GM06990 (cell line): Measurements from ENCODE around the gene TRPM2.

Source experiments
- DNase-seq: peaks from one replicate; pipeline ENCODE4 v3.0.0-alpha.2; 2011; ENCODE audit not compliant: insufficient read length; ENCODE audit errors: extremely low read depth
- H3K27me3 ChIP-seq: replicated peaks from 2 replicates; pipeline ENCODE4 v1.6.0; 2011; ENCODE audit warnings: low read length; ENCODE audit not compliant: control insufficient read depth, insufficient read depth
- H3K36me3 ChIP-seq: 2 replicates; pipeline ENCODE4 v1.5.1; 2011; ENCODE audit warnings: low read length; ENCODE audit not compliant: control insufficient read depth, insufficient read depth
- H3K4me3 ChIP-seq: replicated peaks from 2 replicates; pipeline ENCODE4 v1.5.1; 2011; ENCODE audit warnings: low read depth, mild to moderate bottlenecking, control low read depth, low read length
- TF ChIP-seq, protein P1 (sequence below): IDR thresholded peaks from 2 replicates; pipeline ENCODE4 v1.5.1; 2011; ENCODE audit warnings: low read length, control low read depth, mild to moderate bottlenecking, inconsistent platforms; ENCODE audit not compliant: insufficient read depth, poor library complexity, severe bottlenecking

The TRPM2 gene

DNA sequence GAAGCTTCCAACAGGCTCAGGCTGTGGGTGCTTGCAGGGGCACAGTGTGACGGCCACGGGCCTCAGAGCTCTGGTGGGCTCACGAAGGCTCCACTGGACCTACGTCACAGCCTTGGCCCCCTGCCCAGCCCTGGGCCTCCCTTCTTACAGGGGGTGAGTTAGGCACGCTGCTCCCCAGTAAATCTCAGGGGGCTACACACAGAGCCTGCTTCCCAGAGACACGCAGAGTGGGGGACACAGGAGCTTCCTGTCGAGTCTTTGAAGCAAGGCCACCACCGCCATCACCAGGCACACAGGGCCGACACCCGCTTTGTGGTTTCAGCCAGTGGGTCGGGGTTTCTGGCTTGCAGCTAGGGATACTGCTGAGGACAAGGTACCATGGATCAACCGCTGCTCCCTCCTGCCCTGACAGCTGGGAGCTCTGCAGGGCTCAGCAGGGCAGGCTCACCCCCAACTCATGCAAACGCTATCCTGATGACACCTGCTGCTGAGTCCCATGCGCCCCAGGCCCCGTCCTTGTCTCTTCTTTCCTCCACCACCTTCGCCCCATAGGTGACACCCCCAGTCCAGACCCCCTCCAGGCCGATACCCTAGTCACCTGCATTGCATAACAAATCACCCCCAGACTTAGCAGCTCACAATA is 8.8 kb upstream of the TRPM2 start:
- TF ChIP-seq, protein P1, sequence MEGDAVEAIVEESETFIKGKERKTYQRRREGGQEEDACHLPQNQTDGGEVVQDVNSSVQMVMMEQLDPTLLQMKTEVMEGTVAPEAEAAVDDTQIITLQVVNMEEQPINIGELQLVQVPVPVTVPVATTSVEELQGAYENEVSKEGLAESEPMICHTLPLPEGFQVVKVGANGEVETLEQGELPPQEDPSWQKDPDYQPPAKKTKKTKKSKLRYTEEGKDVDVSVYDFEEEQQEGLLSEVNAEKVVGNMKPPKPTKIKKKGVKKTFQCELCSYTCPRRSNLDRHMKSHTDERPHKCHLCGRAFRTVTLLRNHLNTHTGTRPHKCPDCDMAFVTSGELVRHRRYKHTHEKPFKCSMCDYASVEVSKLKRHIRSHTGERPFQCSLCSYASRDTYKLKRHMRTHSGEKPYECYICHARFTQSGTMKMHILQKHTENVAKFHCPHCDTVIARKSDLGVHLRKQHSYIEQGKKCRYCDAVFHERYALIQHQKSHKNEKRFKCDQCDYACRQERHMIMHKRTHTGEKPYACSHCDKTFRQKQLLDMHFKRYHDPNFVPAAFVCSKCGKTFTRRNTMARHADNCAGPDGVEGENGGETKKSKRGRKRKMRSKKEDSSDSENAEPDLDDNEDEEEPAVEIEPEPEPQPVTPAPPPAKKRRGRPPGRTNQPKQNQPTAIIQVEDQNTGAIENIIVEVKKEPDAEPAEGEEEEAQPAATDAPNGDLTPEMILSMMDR: no peak
- no peak for DNase-seq
- Histone ChIP-seq H3K27me3 (no peaks in the 10 kb centered on the region), H3K4me3 (no peak overlapping the region), H3K36me3 (no peaks in the 10 kb centered on the region)

DNA sequence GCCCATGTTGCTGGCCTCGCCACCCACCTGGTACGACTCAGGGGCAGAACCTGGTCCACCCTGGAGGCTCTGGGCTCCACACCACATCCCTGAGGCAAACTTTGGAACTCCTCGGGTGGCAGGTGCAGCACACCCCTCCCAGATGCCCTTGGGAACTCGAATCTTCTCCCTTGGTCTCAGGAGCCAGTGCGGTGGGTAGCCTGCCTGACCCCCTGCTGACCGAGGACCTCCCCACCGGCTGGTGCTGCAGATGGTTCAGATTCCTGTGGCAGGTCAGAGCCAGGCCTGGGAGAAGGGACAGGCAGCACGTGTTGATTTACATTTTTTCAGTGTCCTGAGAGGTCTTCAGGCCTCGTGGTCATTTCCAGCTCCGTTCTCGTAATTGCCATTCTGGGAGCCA is 7.9 kb upstream of the TRPM2 start:
- Histone ChIP-seq H3K4me3 (no peak overlapping the region), H3K27me3 (no peaks in the 10 kb centered on the region), H3K36me3 (no peaks in the 10 kb centered on the region)
- no peak for DNase-seq
- TF ChIP-seq, protein P1: no peak

DNA sequence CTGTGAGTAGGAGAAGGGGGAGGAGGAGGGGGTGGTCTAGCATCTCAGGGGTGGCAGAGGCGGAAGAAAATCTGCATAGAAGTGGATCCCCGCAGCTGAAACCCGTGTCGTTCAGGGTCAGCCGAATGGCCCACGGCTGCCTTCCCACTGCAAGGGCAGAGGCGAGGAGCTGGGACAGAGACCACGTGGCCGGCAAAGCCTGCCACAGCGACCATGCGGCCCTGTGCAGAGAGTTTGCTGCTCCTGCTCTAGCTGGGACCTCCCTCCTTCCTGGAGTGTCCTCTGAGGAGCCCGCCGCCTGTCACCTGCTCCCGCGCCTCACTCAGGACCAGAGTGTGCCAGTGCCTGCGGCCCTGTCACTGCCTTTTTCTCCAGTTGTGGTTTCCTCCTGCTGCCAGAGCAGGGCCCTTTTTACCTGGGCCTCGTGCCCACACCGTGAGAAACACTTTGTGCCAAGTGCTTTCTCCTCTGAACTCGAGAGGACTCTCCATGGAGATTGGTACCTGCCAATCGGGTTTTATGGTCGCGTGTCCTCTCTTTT is 5.4 kb upstream of the TRPM2 start:
- TF ChIP-seq, protein P1: no peak
- no peak for DNase-seq
- Histone ChIP-seq H3K27me3 (no peaks in the 10 kb centered on the region), H3K4me3 (no peak overlapping the region), H3K36me3 (no peaks in the 10 kb centered on the region)

DNA sequence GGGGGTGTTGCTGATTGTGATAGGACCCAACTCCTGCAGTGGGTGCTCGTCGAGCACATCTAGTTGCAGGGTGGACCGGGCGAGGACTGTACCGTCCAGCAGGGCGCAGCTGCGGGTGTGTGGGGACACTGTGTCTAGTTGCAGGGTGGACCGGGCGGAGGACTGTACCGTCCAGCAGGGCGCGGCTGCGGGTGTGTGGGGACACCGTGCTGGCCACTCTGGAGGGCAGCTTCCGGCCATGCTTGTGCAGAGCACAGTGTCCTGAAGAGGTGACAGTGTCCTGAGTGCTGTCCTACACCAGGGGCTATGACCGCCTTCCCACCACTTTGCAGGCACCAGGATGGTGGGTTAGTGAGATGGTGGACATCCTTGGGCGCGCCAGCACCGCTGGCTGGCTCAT is 4.6 kb upstream of the TRPM2 start:
- Histone ChIP-seq H3K36me3 (no peaks in the 10 kb centered on the region), H3K27me3 (no peaks in the 10 kb centered on the region), H3K4me3 (no peak overlapping the region)
- TF ChIP-seq, protein P1: no peak
- no peak for DNase-seq

DNA sequence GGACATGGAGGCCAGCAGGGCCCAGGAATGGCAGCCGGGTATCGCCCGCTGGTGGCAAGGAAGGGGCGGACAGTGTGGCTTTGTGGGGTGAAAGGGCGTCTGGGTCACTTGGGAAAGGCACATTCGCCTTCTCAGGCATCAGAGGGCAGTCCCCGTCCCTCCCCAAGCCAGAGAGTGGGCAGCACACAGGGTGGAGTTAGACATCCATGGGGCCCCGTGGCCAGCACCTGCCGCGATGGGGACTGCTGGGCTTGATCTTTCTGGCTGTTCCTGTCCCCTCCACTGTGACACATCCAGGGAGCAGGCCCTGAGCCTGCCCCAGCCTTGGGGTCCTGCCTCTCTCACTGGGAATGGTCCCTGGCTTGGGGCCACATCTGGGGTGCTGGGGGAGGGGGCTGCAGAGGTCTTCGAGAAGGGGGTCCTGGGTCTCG is 4.0 kb upstream of the TRPM2 start:
- H3K4me3 ChIP-seq: no peak overlapping the region
- no peaks in the 10 kb centered on the region for H3K27me3 ChIP-seq
- H3K36me3 ChIP-seq: no peaks in the 10 kb centered on the region
- TF ChIP-seq, protein P1: no peak
- DNase-seq: no peak
